ENCODE results near the gene SPATA4.
"Not testable (repeated sequence)": the region's sequence is repeated elsewhere in the genome, so short reads cannot be mapped to it uniquely, and the experiment has no call there.

The SPATA4 gene

GRCh38 chr4:176195184-176195978 is at the start of gene SPATA4:
TSS of gene SPATA4 (minus strand) at chr4:176195585. CDS start at chr4:176195562, 23 bp downstream.
- peak; percentile 98 for DNase-seq

GRCh38 chr4:176242764-176243347 is 47.5 kb upstream of the SPATA4 start:
- DNase-seq: no peak

GRCh38 chr4:176241703-176242102 is 46.3 kb upstream of the SPATA4 start:
- DNase-seq: no peak

GRCh38 chr4:176238826-176239225 is 43.4 kb upstream of the SPATA4 start:
- no peak for DNase-seq

- DNase-seq: no peak
These were observed 42.8 kb upstream of the SPATA4 start for GRCh38 chr4:176238157-176238610.

GRCh38 chr4:176236946-176237345 is 41.6 kb upstream of the SPATA4 start:
- no peak for DNase-seq

- DNase-seq: no peak
These were observed 35.5 kb upstream of the SPATA4 start for GRCh38 chr4:176230836-176231235.

GRCh38 chr4:176229645-176230044 is 34.3 kb upstream of the SPATA4 start:
- DNase-seq: no peak

- DNase-seq: no peak
These were observed 31.4 kb upstream of the SPATA4 start for GRCh38 chr4:176226736-176227135.

- no peak for DNase-seq
These were observed 28.2 kb upstream of the SPATA4 start for GRCh38 chr4:176223561-176223960.

GRCh38 chr4:176222149-176222548 is 26.8 kb upstream of the SPATA4 start:
- DNase-seq: no peak

- DNase-seq: no peak
These were observed 22.1 kb upstream of the SPATA4 start for GRCh38 chr4:176217510-176217909.

- DNase-seq: not testable (repeated sequence)
These were observed 17.0 kb upstream of the SPATA4 start for GRCh38 chr4:176212351-176212750.

GRCh38 chr4:176210579-176211296 is 15.4 kb upstream of the SPATA4 start:
- no peak for DNase-seq

- no peak for DNase-seq
These were observed 14.7 kb upstream of the SPATA4 start for GRCh38 chr4:176210101-176210500.

GRCh38 chr4:176209535-176209934 is 14.2 kb upstream of the SPATA4 start:
- DNase-seq: no peak

- DNase-seq: no peak
These were observed 12.5 kb upstream of the SPATA4 start for GRCh38 chr4:176207839-176208238.

- DNase-seq: no peak
These were observed 9.9 kb upstream of the SPATA4 start for GRCh38 chr4:176205299-176205698.

GRCh38 chr4:176198316-176198903 is 3.0 kb upstream of the SPATA4 start:
- DNase-seq: no peak

GRCh38 chr4:176193938-176194337 is 1.4 kb downstream of the SPATA4 start:
- peak; percentile 70 for DNase-seq

GRCh38 chr4:176193126-176193525 is 2.3 kb downstream of the SPATA4 start:
- DNase-seq: no peak

- DNase-seq: no peak
These were observed 3.4 kb downstream of the SPATA4 start for GRCh38 chr4:176191974-176192373.
